HG02588 (cell line): ENCODE results near the gene DCUN1D3.

Experiments
- ATAC-seq: cut with Tn5 transposase; IDR thresholded peaks from one replicate; pipeline ENCODE4 v1.9.1; 2021; ENCODE audit warnings: mild to moderate bottlenecking, moderate library complexity; ENCODE audit not compliant: unreplicated experiment

Gene DCUN1D3

GRCh38 chr16:20920091-20920490 lies 19.9 kb upstream of the DCUN1D3 start:
- ATAC-seq, result no peak

- ATAC-seq, result no peak
These were observed 18.5 kb upstream of the DCUN1D3 start for GRCh38 chr16:20918486-20919239.

- ATAC-seq, result no peak
These were observed 16.8 kb upstream of the DCUN1D3 start for GRCh38 chr16:20916942-20917341.

GRCh38 chr16:20916289-20916688 lies 16.1 kb upstream of the DCUN1D3 start:
- ATAC-seq, result no peak

GRCh38 chr16:20911361-20911760 lies 11.2 kb upstream of the DCUN1D3 start:
- no peak for ATAC-seq

GRCh38 chr16:20910781-20911321 lies 10.7 kb upstream of the DCUN1D3 start:
- no peak for ATAC-seq

- no peak for ATAC-seq
These were observed 6.4 kb upstream of the DCUN1D3 start for GRCh38 chr16:20906341-20907255.

GRCh38 chr16:20905576-20905975 lies 5.4 kb upstream of the DCUN1D3 start:
- ATAC-seq, result no peak

GRCh38 chr16:20904507-20905081 lies 4.4 kb upstream of the DCUN1D3 start:
- ATAC-seq, result no peak

- ATAC-seq, result no peak
These were observed 3.8 kb upstream of the DCUN1D3 start for GRCh38 chr16:20903899-20904506.

- ATAC-seq, result no peak
These were observed 3.1 kb upstream of the DCUN1D3 start for GRCh38 chr16:20903116-20903898.

GRCh38 chr16:20902426-20902825 lies 2.3 kb upstream of the DCUN1D3 start:
- ATAC-seq, result no peak

- ATAC-seq, result peak; percentile 28
These were observed 1.4 kb upstream of the DCUN1D3 start for GRCh38 chr16:20901436-20902112.

GRCh38 chr16:20901068-20901435 lies 894 bp upstream of the DCUN1D3 start:
- ATAC-seq, result no peak

GRCh38 chr16:20899477-20900298 lies 470 bp downstream of the DCUN1D3 start:
- ATAC-seq, result no peak

GRCh38 chr16:20899071-20899470 lies 1.1 kb downstream of the DCUN1D3 start:
- ATAC-seq, result no peak

GRCh38 chr16:20897922-20898321 lies 2.2 kb downstream of the DCUN1D3 start:
- no peak for ATAC-seq

- ATAC-seq, result no peak
These were observed 2.8 kb downstream of the DCUN1D3 start for GRCh38 chr16:20897253-20897897.
